HepG2 (cell line): ENCODE data around the gene HSPA6.

ENCODE experiments used
- EP300 ChIP-seq, 3 experiments: sonication (generic) in 1 of 3; formaldehyde crosslinking in 1 of 3; IDR thresholded peaks; 2 replicates each; pipeline versions ENCODE4 v1.5.1 to v1.6.1; 2011 to 2020; ENCODE audit warnings: low read depth in 2 of 3, low read length in 2 of 3, borderline replicate concordance in 1 of 3, improper control_type of control experiment in 1 of 3, mild to moderate bottlenecking in 1 of 3, missing genetic modification reagents in 1 of 3, moderate library complexity in 1 of 3
- GTF2F1 ChIP-seq: fragments of 150-350 bp; IDR thresholded peaks from 2 replicates; pipeline ENCODE4 v1.6.1; 2014; ENCODE audit warnings: low read length
- POLR2A ChIP-seq, 2 experiments: IDR thresholded peaks; 2 replicates each; pipeline ENCODE4 v1.6.1; 2011; ENCODE audit warnings: low read depth in 2 of 2, low read length in 2 of 2, mild to moderate bottlenecking in 1 of 2, moderate library complexity in 1 of 2; ENCODE audit not compliant: insufficient read depth in 1 of 2
- RNF2 ChIP-seq: fragments of 450-650 bp; conservative IDR thresholded peaks from 2 replicates; pipeline ENCODE4 v1.6.1; 2016; ENCODE audit warnings: low read depth
- SAFB2 ChIP-seq: sonication (generic); formaldehyde crosslinking; IDR thresholded peaks from 2 replicates; pipeline ENCODE4 v1.5.1; 2020; ENCODE audit warnings: missing genetic modification reagents, low read depth, mild to moderate bottlenecking, borderline replicate concordance
- SMAD3 ChIP-seq: sonication (generic); formaldehyde crosslinking; IDR thresholded peaks from 2 replicates; pipeline ENCODE4 v1.4.0; 2020; ENCODE audit warnings: missing genetic modification reagents
- TFAP4 ChIP-seq: sonication (generic); IDR thresholded peaks from 2 replicates; pipeline ENCODE4 v1.6.1; 2016; ENCODE audit warnings: low read depth, borderline replicate concordance
- TF ChIP-seq, protein P1 (sequence below): IDR thresholded peaks from 2 replicates; pipeline ENCODE4 v1.6.1; 2016; ENCODE audit warnings: control low read depth

DNA sequence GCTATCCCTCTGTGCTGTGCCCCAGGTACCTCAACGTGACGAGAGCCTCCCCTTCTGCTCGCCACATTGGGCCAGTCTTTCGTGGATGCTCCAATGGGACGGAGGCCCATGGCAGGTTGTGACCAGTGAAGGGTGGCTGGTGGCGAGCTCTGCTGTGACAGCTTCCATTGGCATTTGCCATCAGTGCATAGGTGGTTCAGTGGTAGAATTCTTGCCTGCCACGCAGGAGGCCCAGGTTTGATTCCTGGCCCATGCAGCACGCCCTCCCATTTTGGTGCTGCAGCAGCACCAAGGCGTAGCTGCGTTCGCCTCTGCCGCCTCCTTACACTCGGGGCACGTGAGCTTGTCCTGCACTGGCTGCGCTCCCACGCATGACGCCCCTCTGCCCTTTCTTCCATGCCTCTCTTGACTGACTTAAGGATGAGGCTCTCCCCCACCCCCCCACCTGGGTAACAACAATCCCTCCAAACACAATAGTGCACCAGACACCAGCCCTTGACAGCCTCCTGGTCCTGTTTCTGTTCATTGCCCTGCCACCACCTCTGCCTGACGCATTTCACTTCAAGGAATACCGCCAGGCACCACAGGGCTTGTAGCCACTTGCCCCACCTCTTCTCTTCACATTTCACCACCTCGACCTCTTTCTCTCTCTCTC, 43.8 kb upstream of the HSPA6 start:
- TF ChIP-seq POLR2A (IDR thresholded peaks at IDR 0.05; ENCODE audit: insufficient read depth in 1 of 2, low read depth in 2 of 2, low read length in 2 of 2), result no peak
- TF ChIP-seq SAFB2 (CRISPR knock-in tag), result no peak
- TF ChIP-seq EP300 (IDR thresholded peaks at IDR 0.05; ENCODE audit: low read depth in 2 of 2, low read length in 2 of 2), result no peak
- no peak for TF ChIP-seq EP300 (CRISPR knock-in tag; IDR thresholded peaks at IDR 0.05; ENCODE audit: borderline replicate concordance)
- TF ChIP-seq, protein P1, sequence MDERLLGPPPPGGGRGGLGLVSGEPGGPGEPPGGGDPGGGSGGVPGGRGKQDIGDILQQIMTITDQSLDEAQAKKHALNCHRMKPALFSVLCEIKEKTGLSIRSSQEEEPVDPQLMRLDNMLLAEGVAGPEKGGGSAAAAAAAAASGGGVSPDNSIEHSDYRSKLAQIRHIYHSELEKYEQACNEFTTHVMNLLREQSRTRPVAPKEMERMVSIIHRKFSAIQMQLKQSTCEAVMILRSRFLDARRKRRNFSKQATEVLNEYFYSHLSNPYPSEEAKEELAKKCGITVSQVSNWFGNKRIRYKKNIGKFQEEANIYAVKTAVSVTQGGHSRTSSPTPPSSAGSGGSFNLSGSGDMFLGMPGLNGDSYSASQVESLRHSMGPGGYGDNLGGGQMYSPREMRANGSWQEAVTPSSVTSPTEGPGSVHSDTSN (CRISPR knock-in tag), result no peak
- TF ChIP-seq SMAD3 (CRISPR knock-in tag), result no peak
- no peak for TF ChIP-seq RNF2
- no peak for TF ChIP-seq TFAP4
- TF ChIP-seq GTF2F1, result no peak
